ENCODE data around the gene SYCE1L.

DNA sequence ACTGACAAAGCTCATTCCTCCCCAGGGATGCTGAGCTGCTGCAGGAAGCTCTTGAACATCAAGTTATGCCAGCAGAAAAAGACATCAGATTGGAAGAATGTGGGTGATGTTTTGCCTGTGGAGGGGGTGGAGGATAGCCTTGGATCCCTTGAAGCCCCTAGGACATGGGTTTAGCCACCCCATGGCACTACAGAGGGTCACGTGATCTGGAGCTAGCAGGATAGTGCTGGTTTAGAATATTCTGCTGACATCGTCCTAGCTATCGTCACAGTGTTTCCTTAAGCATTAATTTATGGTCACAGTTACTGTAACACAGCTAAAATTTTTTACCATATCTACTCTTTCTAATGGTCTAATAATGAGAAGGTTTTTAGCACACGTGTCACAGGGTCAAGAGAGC, 28.4 kb upstream of the SYCE1L start:
- TF ChIP-seq EP300 (IDR thresholded peaks at IDR 0.05) = no peak
- TF ChIP-seq, protein P1, sequence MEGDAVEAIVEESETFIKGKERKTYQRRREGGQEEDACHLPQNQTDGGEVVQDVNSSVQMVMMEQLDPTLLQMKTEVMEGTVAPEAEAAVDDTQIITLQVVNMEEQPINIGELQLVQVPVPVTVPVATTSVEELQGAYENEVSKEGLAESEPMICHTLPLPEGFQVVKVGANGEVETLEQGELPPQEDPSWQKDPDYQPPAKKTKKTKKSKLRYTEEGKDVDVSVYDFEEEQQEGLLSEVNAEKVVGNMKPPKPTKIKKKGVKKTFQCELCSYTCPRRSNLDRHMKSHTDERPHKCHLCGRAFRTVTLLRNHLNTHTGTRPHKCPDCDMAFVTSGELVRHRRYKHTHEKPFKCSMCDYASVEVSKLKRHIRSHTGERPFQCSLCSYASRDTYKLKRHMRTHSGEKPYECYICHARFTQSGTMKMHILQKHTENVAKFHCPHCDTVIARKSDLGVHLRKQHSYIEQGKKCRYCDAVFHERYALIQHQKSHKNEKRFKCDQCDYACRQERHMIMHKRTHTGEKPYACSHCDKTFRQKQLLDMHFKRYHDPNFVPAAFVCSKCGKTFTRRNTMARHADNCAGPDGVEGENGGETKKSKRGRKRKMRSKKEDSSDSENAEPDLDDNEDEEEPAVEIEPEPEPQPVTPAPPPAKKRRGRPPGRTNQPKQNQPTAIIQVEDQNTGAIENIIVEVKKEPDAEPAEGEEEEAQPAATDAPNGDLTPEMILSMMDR (IDR thresholded peaks at IDR 0.05) = no peak
- TF ChIP-seq POLR2AphosphoS5 (IDR thresholded peaks at IDR 0.05) = no peak
- no peak for TF ChIP-seq POLR2A (IDR thresholded peaks at IDR 0.05)
